ENCODE results near the gene TMCO2.

DNA sequence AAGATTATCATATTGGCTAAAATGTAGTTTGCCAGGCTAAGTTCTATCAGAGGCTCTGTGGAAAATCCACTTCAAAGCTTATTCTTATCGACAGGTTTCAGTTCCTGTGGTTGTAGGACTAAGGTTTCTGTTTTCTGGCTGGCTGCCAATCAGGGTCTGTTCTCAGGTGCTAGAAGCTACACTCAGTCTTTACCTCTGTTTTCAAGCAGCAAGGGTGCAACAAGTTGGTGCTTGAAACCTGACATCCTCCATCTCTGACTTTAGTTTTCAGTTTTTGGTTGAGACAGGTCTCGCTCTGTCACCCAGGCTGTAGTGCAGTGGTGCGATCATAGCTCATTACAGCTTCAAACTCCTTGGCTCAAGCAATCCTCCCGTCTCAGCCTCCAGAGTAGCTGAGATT lies 15.3 kb upstream of the TMCO2 start:
- TF ChIP-seq, protein P1, sequence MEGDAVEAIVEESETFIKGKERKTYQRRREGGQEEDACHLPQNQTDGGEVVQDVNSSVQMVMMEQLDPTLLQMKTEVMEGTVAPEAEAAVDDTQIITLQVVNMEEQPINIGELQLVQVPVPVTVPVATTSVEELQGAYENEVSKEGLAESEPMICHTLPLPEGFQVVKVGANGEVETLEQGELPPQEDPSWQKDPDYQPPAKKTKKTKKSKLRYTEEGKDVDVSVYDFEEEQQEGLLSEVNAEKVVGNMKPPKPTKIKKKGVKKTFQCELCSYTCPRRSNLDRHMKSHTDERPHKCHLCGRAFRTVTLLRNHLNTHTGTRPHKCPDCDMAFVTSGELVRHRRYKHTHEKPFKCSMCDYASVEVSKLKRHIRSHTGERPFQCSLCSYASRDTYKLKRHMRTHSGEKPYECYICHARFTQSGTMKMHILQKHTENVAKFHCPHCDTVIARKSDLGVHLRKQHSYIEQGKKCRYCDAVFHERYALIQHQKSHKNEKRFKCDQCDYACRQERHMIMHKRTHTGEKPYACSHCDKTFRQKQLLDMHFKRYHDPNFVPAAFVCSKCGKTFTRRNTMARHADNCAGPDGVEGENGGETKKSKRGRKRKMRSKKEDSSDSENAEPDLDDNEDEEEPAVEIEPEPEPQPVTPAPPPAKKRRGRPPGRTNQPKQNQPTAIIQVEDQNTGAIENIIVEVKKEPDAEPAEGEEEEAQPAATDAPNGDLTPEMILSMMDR (IDR thresholded peaks at IDR 0.05) = no peak
- TF ChIP-seq POLR2A (IDR thresholded peaks at IDR 0.05) (no peak), POLR2AphosphoS5 (IDR thresholded peaks at IDR 0.05) (no peak)
